Stimulated activated CD8-positive, alpha-beta memory T cell treated with anti-CD3 and anti-CD28 coated beads, Interleukin-7, amount 100 ng/mL, for 4 hours (primary cell): ENCODE data around the gene KLF3.

ENCODE experiments used
- DNase-seq, 2 donors: peaks; one replicate each; pipeline ENCODE4 v3.0.0-alpha.2; 2020; ENCODE audit warnings: low read depth in 2 of 2

KLF3 gene

GRCh38 chr4:38673130-38673978, 9.4 kb downstream of the KLF3 start:
- DNase-seq = no peak

- no peak for DNase-seq
Measured at GRCh38 chr4:38674258-38675144, 10.5 kb downstream of the KLF3 start.

DNA sequence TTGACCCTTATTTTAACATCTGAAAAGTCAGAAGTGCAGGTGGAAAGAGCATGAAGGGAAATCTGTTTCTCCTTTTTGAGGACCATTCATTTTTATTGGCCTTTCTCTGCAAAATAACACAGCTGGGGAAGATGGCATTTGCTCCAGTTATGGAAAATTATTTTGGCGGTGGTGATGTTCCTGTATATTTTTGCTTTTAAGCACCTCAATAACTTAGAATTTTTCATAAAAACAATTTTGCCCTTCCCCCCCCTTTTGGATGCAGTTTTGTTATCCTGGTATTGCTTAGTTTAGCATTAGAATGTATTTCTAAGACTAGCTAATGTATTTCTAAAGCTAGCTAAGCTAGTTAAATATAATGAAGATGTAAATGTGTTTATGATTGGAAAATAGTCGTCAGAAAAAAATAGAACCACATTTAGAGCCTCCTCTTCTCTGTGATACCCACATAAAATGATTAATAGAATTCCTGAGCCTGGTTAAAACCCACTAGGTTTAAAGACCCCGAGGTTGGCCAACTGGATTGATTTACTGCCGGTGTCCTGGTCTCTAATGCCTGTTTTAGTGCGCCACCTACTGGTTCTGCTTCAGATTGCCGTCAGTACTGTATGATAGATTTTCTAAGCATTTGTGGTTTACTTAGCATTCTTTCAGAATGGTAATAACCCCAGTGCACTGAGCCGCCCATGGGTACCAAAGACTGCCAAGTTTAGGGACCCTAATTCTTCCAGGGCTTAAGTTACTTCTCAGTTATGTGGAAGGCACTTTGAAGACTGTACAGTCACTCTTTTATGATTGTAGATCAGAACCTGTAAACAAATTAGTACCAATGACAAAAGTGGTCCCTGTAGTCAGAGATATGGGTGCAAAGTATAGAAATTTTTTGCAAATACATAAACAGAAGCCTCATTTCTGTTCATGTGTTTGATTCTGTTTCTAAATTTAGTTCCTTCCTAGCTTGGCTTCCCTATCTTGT, 11.4 kb downstream of the KLF3 start:
- peak in 1 of 2 donors; percentile 76 for DNase-seq

DNA sequence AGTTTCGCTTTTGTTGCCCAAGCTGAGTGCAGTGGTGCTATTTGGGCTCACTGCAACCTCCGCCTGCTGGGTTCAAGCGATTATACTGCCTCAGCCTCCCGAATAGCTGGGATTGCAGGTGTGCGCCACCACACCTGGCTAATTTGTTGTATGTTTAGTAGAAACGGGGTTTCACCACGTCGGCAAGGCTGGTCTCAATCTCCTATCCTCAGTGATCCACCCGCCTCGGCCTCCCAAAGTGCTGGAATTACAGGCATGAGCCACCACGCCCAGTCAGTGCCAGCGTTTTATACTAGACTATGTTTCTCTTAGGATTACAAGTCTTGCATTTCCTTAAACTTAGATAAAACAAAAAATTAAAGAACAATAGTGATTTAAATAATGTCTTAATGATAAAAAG, 13.0 kb downstream of the KLF3 start:
- no peak for DNase-seq

DNA sequence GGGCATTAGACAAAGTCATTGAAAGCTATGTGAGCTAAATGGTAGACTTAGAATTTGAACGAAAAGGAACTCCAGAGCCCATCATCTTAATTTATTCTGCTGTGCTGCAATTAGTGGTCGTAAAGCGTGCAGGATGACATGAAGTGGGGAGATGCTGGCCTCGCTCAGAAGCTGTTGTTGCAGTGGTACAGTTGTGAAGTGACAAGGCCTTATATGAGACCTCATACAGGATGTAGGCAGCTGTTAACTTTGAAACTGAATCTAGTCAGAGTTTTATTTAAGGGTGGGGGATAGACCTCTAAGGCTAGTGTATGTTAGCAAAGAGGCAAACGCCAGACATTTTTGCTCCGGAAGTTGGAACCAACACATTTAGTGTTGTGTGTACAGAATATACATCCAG, 13.4 kb downstream of the KLF3 start:
- DNase-seq = no peak

DNA sequence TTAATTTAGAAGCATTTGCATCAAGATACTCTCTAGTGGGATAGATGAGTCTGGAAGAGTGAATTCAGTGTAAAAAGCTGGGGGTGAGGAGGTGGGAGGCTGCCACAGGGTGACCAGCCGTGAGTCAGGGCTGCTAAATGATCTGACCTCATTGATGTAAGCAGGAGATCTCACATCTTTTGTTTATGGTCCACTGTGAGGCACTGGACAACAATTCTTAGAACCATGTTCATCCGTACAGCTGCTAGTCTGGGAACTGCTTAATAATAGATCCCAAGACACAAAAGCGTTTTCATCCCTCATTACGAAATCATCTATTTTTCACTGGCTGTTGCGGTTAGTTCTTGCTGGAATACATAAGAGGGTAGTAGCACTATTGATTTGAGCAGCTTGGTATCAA, 14.1 kb downstream of the KLF3 start:
- DNase-seq = no peak

- no peak for DNase-seq
Measured at GRCh38 chr4:38679921-38680320, 15.9 kb downstream of the KLF3 start.

DNA sequence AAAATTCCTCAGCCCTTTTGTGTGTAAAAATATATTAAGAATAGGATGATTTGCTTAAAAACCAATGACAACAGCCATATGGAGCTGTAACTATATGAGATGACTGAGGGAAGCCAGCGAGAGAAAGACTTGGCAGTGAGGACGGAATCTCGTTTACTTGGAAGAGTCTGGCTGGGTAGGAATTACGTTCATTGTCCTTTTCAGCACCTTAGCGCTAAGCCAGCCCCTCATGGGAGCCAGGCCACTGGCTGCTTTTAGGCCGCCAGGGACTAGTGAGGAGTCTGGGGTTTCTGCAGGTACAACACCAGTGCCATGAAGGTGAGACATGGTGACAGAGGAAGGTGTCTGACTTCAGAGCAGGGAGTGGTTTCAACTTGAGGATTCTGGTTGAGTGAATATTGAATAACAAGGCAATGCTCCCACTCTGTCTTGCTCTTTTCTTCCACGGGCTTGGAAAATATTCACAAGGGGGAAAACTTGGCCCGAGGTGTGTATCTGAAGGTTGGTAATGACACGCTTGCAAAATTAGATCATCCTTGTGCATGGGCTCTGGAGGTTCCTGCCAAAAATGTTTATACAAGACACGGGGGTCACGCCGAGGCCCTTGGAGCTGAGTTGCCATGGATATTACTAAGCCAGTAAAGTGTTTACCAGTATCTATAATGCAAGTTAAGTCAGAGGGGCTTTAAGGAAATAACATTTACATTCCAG, 17.4 kb downstream of the KLF3 start:
- DNase-seq = no peak

DNA sequence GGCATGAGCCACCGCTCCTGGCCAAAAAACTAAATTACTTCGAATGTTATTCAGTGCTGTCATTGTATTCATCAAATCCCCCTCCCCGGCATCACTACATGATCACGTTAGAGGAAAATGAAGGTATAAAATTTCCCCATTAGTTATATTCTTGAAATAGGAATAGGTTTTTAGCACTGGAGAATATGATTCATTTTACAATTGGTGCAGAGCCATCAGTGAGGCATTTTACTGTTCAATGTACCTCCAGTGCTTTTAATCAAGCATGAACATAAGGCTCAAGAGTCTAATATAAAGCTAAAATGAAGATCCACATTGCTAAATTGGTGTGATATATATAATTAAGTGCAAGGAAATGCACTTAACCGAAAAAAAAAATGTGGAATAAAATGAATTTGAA, 18.3 kb downstream of the KLF3 start:
- no peak for DNase-seq

- no peak for DNase-seq
Measured at GRCh38 chr4:38683276-38683675, 19.3 kb downstream of the KLF3 start.

GRCh38 chr4:38684271-38684670, 20.3 kb downstream of the KLF3 start:
- no peak for DNase-seq

DNA sequence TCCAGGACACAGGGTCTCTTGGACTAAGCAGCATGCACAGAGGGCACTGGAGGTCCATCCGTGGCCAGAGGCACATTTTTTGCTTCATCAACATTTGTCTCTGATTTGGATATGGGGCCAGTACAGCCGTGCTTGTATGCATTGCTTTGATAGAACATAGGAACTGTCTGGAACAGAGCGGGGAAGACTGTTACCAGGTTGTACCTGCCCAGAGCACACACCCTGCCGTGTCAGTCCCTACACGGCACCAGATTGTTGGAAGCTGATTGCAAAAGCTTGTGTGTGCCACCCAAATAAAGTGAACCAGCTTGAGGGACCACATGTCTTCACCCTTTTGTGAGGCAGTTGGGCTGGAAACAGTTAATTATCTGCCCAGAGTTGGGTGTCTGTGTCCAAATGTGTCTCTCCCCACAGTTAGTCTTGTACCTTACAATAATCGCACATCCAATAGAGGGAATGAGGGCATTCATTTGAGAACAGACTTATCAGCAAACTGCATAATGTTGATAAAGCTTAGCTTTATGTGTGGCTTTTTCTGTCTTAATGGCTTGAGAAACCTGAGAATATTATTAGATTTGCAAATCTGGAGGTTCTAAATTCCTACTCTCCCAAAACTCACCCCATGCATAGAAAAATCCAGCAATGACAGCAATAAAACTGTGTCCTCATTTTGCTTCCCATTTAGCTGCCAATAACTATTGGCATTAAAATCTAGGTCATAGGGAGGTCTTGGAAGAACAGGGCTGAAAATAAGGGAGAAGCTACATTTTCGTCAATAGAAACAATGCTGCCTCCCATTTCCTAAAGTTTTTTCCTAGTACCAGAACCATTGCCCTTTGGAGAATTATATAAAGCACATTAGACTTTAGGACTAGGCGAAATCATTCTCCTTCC, 21.2 kb downstream of the KLF3 start:
- DNase-seq = no peak

DNA sequence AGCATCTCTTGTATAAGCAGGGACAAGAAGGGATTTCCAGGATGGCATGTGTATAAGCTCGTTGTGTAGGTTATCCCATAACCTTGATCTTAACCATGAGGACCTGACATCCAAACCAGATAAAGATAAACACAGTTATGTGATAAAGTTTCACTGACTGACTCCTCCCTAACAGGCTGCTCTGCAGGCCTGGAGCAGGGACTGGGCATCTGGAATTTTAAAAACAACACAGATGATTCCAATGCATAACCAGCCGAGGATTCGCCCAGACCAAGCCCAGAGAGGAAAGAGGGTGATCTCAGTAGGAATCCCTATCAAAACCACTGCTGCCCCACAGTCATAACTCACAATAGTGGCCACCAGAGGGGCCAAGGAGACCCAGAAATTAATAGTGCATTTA, 22.7 kb downstream of the KLF3 start:
- DNase-seq = no peak

DNA sequence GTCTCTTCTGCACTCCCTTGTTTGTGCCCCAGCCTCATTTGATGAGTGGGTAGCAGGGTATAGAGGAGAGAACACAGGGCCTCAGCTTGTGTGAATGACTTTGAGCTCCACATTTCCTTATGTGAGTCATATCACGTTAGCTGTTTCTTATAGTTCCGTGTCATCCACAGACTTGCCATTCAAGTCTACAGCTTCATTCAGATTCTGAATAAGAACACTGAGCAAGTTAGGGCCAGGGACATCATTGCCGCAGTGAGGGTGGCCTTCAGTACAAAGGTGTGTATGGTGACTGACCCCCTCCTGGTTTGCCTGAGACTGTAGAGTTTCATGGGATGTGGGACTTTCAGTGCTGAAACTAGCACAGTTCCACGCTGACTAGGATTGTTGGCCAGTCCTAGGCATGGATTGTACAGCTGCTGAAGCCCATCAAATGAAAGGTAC, 23.6 kb downstream of the KLF3 start:
- DNase-seq = no peak

GRCh38 chr4:38688676-38689355, 24.8 kb downstream of the KLF3 start:
- DNase-seq = no peak

DNA sequence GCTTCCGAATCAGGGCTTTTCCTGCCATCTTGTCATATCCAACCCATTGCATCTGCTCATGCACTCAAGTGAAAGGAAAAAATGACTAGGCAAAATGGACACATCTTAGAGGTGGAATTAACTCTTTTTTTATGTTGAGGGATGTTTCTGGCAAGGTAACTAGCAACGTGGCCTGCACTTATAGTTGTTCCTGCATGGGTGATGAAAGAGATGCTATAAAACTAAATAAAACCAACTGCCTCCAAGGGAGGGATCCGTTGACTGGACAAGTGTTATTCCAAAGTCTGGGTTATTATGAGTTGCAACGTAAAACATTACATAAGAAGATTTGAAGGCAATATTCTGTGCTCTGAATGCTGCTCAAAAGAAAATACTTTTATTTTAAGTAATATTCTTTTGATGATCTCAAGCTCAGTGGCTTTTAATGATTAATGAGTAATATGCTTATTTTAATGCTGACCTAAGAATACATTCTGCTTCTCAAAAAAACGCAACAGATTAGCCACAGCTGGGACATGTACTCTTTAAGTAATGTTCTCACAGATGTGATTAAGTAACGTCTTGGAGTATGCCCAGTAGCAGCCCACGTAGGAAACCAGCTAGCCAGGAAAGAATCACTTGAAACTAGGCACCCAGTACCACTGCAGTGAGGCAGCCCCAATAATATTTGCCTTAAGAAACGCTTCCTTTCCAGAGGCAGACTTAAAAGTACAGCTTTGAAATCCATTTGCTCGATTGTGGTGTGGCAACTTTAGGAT, 27.4 kb downstream of the KLF3 start:
- DNase-seq = no peak

GRCh38 chr4:38692421-38692820, 28.4 kb downstream of the KLF3 start:
- DNase-seq = no peak

DNA sequence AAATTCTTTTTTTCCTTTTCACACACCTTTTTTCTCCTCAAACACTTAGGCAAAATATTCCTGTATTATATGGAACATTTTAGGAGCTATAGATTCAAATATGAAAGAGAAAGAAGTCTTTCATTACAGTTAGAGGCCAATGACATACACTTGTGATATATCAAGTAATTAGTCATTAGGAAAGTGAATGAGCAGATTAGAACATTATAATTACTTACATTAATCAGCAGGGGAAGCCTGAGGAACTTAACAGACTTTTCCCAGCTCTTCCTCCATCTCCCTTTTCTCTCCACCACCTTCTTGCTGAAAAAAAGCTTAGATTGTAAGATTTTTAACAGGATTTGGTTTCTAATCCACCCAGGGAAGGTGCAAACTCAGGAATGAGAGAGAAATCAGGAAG, 29.6 kb downstream of the KLF3 start:
- no peak for DNase-seq

DNA sequence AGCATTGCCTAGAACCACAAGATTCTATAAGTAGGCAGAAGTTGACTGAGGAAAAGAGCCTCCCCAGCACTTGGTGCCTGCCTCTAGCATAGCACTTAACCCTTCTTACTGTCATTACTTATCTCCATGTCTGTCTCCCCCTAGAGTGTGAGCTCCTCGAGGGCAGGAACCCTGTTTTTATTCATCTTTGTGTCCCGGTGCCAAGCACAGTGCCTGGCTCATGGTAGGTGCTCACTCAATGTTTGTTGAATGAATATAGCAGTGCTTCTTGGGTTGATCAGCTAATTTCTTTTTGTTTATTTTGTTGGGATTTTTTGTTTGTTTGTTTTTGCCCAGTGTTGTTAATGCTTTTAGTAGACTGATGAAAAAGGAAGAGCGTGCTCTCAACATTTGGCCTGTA, 30.3 kb downstream of the KLF3 start:
- DNase-seq = no peak
